K562 (cell line): ENCODE results near the gene TRAF7. TPM values are rescaled to one million over a fixed set of nuclear protein-coding genes. Genes with fewer than 3 reads are reported as not detected.

ENCODE experiments used
- ATF4 ChIP-seq: fragments of 450-650 bp; formaldehyde crosslinking; IDR thresholded peaks from 2 replicates; pipeline ENCODE4 v1.4.0; 2022; ENCODE audit warnings: mild to moderate bottlenecking, moderate library complexity
- CTBP1 ChIP-seq: fragments of 450-650 bp; IDR thresholded peaks from 2 replicates; pipeline ENCODE4 v1.6.1; 2016; ENCODE audit warnings: borderline replicate concordance
- DLX4 ChIP-seq: fragments of 250-450 bp; sonication (Bioruptor Pico); IDR thresholded peaks from 2 replicates; pipeline ENCODE4 v1.6.1; 2021; ENCODE audit warnings: mild to moderate bottlenecking
- HIVEP1 ChIP-seq: fragments of 250-450 bp; sonication (Bioruptor Pico); IDR thresholded peaks from 2 replicates; pipeline ENCODE4 v1.4.0; 2020; ENCODE audit warnings: mild to moderate bottlenecking
- POLR2A ChIP-seq: fragments of 450-650 bp; conservative IDR thresholded peaks from 2 replicates; pipeline ENCODE4 v1.6.1; 2016
- PTTG1 ChIP-seq: fragments of 450-650 bp; IDR thresholded peaks from 2 replicates; pipeline ENCODE4 v1.6.1; 2016; ENCODE audit warnings: low read depth, mild to moderate bottlenecking, missing genetic modification characterization, missing compliant biosample characterization
- RBM25 ChIP-seq: fragments of 200-400 bp; formaldehyde crosslinking; IDR thresholded peaks from 2 replicates; pipeline ENCODE4 v1.6.1; 2018; ENCODE audit warnings: low read length, low read depth, moderate library complexity; ENCODE audit not compliant: severe bottlenecking
- RBM34 ChIP-seq: fragments of 200-400 bp; formaldehyde crosslinking; IDR thresholded peaks from 2 replicates; pipeline ENCODE4 v1.6.1; 2018; ENCODE audit warnings: low read length, borderline replicate concordance; ENCODE audit not compliant: insufficient read depth
- RERE ChIP-seq: sonication (generic); formaldehyde crosslinking; IDR thresholded peaks from 2 replicates; pipeline ENCODE4 v1.8.0; 2023; ENCODE audit warnings: missing genetic modification reagents, mild to moderate bottlenecking, borderline replicate concordance
- ZFP91 ChIP-seq: sonication (generic); formaldehyde crosslinking; IDR thresholded peaks from 2 replicates; pipeline ENCODE4 v1.8.0; 2022; ENCODE audit warnings: mild to moderate bottlenecking, missing genetic modification reagents
- ZKSCAN8 ChIP-seq: fragments of 200-800 bp; sonication (Bioruptor generic); IDR thresholded peaks from 2 replicates; pipeline ENCODE4 v1.6.1; 2016; ENCODE audit warnings: missing genetic modification characterization, missing compliant biosample characterization
- ZMIZ1 ChIP-seq, 2 experiments: fragments of 150-350 bp in 1 of 2; IDR thresholded peaks; 2 replicates each; pipeline ENCODE4 v1.6.1; 2012 to 2016; ENCODE audit warnings: low read depth in 2 of 2, low read length in 2 of 2, mild to moderate bottlenecking in 1 of 2, moderate library complexity in 1 of 2
- polyA plus RNA-seq, 8 experiments: library from polyadenylated mRNA; depleted of rRNA in 4 of 8; stranded (reverse) in 5 of 8; unstranded in 3 of 8; fragments of >200 nt; fragmentation: Nextera tagmentation in 2 of 8; fragmentation: Illumina TruSeq in 1 of 8; extraction: Ambion mirVana in 2 of 8; extraction: Trizol in 1 of 8; gene quantifications; 2 replicates each; pipeline versions ENCODE4 v1.2.1 to v1.2.3, GENCODE V29; 2011 to 2014; ENCODE audit warnings: inconsistent platforms in 1 of 8, missing spikeins in 1 of 8
- total RNA-seq, 7 experiments: library from RNA; depleted of rRNA in 6 of 7; stranded (reverse); fragments of >200 nt in 6 of 7; fragmentation: Illumina TruSeq in 2 of 7; extraction: Trizol in 2 of 7; gene quantifications; 2 replicates each; pipeline versions ENCODE4 v1.2.1 to v1.2.3, GENCODE V29; 2011 to 2021; ENCODE audit warnings: low replicate concordance in 1 of 7

Gene TRAF7
- total and polyA plus RNA-seq, 9 of the 15 experiments (the other 6 are each of a cell fraction or from before 2014, with no cell fraction given): 1.1 to 113 (median 41.6) TPM

GRCh38 chr16:2155091-2155950 is at the start of gene TRAF7 (continued):
- TF ChIP-seq HIVEP1: no peak
- TF ChIP-seq ZMIZ1 (IDR thresholded peaks at IDR 0.05; ENCODE audit: low read depth in 2 of 2, low read length in 2 of 2): peak in 1 of 2 experiments; percentile 89; a peak in 2 of 4 replicates
- TF ChIP-seq PTTG1: no peak
- peak; percentile 71 for TF ChIP-seq RBM25
- TF ChIP-seq DLX4 (CRISPR knock-in tag): no peak
- 0 out of 2 replicates have a peak, but pooled peaks have one; percentile 23 for TF ChIP-seq ATF4
- no peak for TF ChIP-seq RERE (CRISPR knock-in tag)
- TF ChIP-seq ZFP91: no peak
- peak; percentile 100 for TF ChIP-seq POLR2A
- no peak for TF ChIP-seq RBM34
- TF ChIP-seq ZKSCAN8 (CRISPR knock-in tag): no peak
- TF ChIP-seq CTBP1: peak; percentile 65; the same call in 1 of the 2 replicates
